Heart left ventricle (tissue), 16 donors: ENCODE measurements around the gene FURIN. TPM values are rescaled to one million over a fixed set of nuclear protein-coding genes. Genes with fewer than 3 reads are reported as not detected.
A peak's percentile ranks its signal among the peaks of the same experiment; 100 is the strongest.
"Not testable (repeated sequence)": the region's sequence is repeated elsewhere in the genome, so short reads cannot be mapped to it uniquely, and the experiment has no call there.

Source experiments
- ATAC-seq, 4 donors: fragments of 200-7000 bp; cut with Tn5 transposase; one replicate each; pipeline ENCODE4 v1.9.1; 2020 to 2022; ENCODE audit warnings: moderate library complexity in 4 of 4, mild to moderate bottlenecking in 3 of 4, moderate number of reproducible peaks in 1 of 4
- DNase-seq, 5 donors: peaks; one replicate each; pipeline ENCODE4 v3.0.0-alpha.2; 2020
- H3K27ac ChIP-seq, 12 donors: fragments of 200-600 bp; sonication (generic) in 4 of 12; one replicate each; pipeline versions ENCODE4 v1.5.0 to v1.8.0; 2016 to 2022; ENCODE audit warnings: mild to moderate bottlenecking in 2 of 12
- H3K27me3 ChIP-seq, 9 donors: fragments of 200-600 bp; sonication (generic) in 2 of 9; one replicate each; pipeline versions ENCODE4 v1.5.1 to v1.8.0; 2016 to 2022; ENCODE audit warnings: mild to moderate bottlenecking in 3 of 9
- H3K36me3 ChIP-seq, 9 donors: fragments of 200-600 bp; sonication (generic) in 2 of 9; one replicate each; pipeline versions ENCODE4 v1.5.0 to v1.8.0; 2018 to 2022; ENCODE audit warnings: mild to moderate bottlenecking in 2 of 9
- H3K4me1 ChIP-seq, 12 donors: fragments of 200-600 bp; sonication (generic) in 4 of 12; one replicate each; pipeline versions ENCODE4 v1.5.0 to v1.8.0; 2016 to 2022; ENCODE audit warnings: mild to moderate bottlenecking in 3 of 12
- H3K4me3 ChIP-seq, 12 donors: fragments of 200-600 bp; sonication (generic) in 4 of 12; one replicate each; pipeline versions ENCODE4 v1.5.0 to v1.8.0; 2017 to 2022; ENCODE audit warnings: mild to moderate bottlenecking in 9 of 12, moderate library complexity in 4 of 12
- H3K9me3 ChIP-seq, 12 donors: fragments of 200-600 bp; sonication (generic) in 4 of 12; one replicate each; pipeline versions ENCODE4 v1.5.0 to v1.8.0; 2016 to 2022; ENCODE audit warnings: mild to moderate bottlenecking in 1 of 12
- CTCF ChIP-seq, 12 donors: fragments of 200-600 bp; sonication (generic) in 4 of 12; IDR thresholded peaks; one replicate each; pipeline versions ENCODE4 v1.5.0 to v1.8.0; 2018 to 2022; ENCODE audit warnings: antibody characterized with exemption in 12 of 12, mild to moderate bottlenecking in 5 of 12
- POLR2A ChIP-seq, 2 donors: fragments of 450-650 bp; IDR thresholded peaks; one replicate each; pipeline ENCODE4 v1.6.1; 2017; ENCODE audit warnings: antibody characterized with exemption in 2 of 2, mild to moderate bottlenecking in 2 of 2, moderate library complexity in 2 of 2
- WGBS, 4 donors: extraction: QIAGEN DNeasy Blood & Tissue Kit in 2 of 4; methylation state at CpG; one replicate each; pipeline versions ENCODE4 v1.1.5 to v1.1.7; 2013 to 2018; 5-methylcytosine and 5-hydroxymethylcytosine counted together
- intact Hi-C, 10 donors: fragments of 100-400 bp; cut with DNase I; formaldehyde crosslinking; loops; one replicate each; pipeline versions ENCODE4 v1.11.1 to v1.14.2; 2022
- polyA plus RNA-seq, 2 donors: library from polyadenylated mRNA; stranded (reverse); fragments of 200-250 nt; gene quantifications; one replicate each; pipeline ENCODE4 v1.2.3, GENCODE V29; 2013
- total RNA-seq, 9 donors: library from RNA; depleted of rRNA in 2 of 9; stranded (reverse); fragments of >200 nt in 2 of 9; fragmentation: NEBNext Ultra II Directional in 3 of 9; extraction: Animal tissue kit (Norgen Biotek cat#: 25700) in 3 of 9; gene quantifications; one replicate each; pipeline versions ENCODE4 v1.1.0 to v1.2.4, GENCODE V29; 2016 to 2023
- donor health status: ischemic (EF 13 %, LVEDD 7.1; RV severe dilation, severe dysfunction).
- donor health status: healthy with polysubstance abuse.
- donor health status: DM: no; HTN: yes; CAD: no.
- donor health status: DM: no; HTN: no; CAD: no.
- donor health status: ischemic (EF 25% LVEDD 6.9; RV normal size, moderate dysfunction).
- donor health status: ischemic (EF 25% LVEDD 5.7; RV mildly dilated, moderate dysfunction).
- donor health status: healthy.
- donor health status: DM: yes; HTN: yes; CAD: no.
- donor health status: ischemic (EF 35%, LVEDD 5.7; RV mildly dilated, moderate dysfunction).
- donor health status: nonischemic (EF 11% LVEDD 7.7; RV severe dilation, severe dysfunction).
- donor health status: DM: yes; HTN: yes; CAD: no.
- donor health status: PGD.
- donor health status: ischemic (EF 29% LVEDD 5.4; RV normal size, mild dysfunction).
- donor health status: nonischemic (EF 23%, LVEDD 6.1; RV moderate dilation, normal function).

The FURIN gene
- total and polyA plus RNA-seq, 11 donors = 37.2 to 174 (median 64.8) TPM

GRCh38 chr15:90918835-90919234 is 50.4 kb downstream of the FURIN start:
- no peaks in the 10 kb centered on the region for H3K9me3 ChIP-seq
- H3K4me3 ChIP-seq = no peak overlapping the region
- intact Hi-C loops = no loop called here
- no peak for DNase-seq
- H3K27me3 ChIP-seq = no peaks in the 10 kb centered on the region
- 49 to 60% (median 51%) methylated on average over 5 to 6 of the region's 6 CpGs for WGBS, 4 donors
- TF ChIP-seq CTCF (IDR thresholded peaks at IDR 0.05) (no peak), POLR2A (IDR thresholded peaks at IDR 0.05) (no peak)
- ATAC-seq = peak; percentile 59 to 63 (median 60)
- H3K4me1 ChIP-seq = peaks cover 0 to 46% (median 10%) of the 10 kb centered on the region in 12 donors
- H3K36me3 ChIP-seq = peaks cover 3 to 88% (median 83%) of the 10 kb centered on the region in 9 donors
- H3K27ac ChIP-seq = peak overlapping the region; percentile 4 to 85 (median 74)

- WGBS, 4 donors = 89 to 95% (median 91%) methylated on average over 4 of the region's 4 CpGs
- DNase-seq (no peak), ATAC-seq (no peak)
- TF ChIP-seq CTCF (IDR thresholded peaks at IDR 0.05) (no peak), POLR2A (IDR thresholded peaks at IDR 0.05) (no peak)
- no peaks in the 10 kb centered on the region for H3K27me3 ChIP-seq
- intact Hi-C loops = no loop called here
- no peaks in the 10 kb centered on the region for H3K9me3 ChIP-seq
- no peak overlapping the region for H3K27ac ChIP-seq
- H3K4me3 ChIP-seq = no peak overlapping the region
- peaks cover 0 to 25% (median 3%) of the 10 kb centered on the region in 12 donors for H3K4me1 ChIP-seq
- H3K36me3 ChIP-seq = peaks cover 3 to 57% (median 54%) of the 10 kb centered on the region in 9 donors
These were observed 53.5 kb downstream of the FURIN start for GRCh38 chr15:90921887-90922286.

GRCh38 chr15:90922712-90923322 is 54.4 kb downstream of the FURIN start:
- 94 to 97% (median 95%) methylated on average over 7 of the region's 7 CpGs for WGBS, 4 donors
- intact Hi-C loops, H3K9me3 ChIP-seq, H3K27ac ChIP-seq, DNase-seq, H3K27me3 ChIP-seq, ATAC-seq, H3K4me3 ChIP-seq: not testable (repeated sequence)
- peaks cover 0 to 16% (median 3%) of the 10 kb centered on the region in 12 donors for H3K4me1 ChIP-seq
- peaks cover 3 to 48% (median 44%) of the 10 kb centered on the region in 9 donors for H3K36me3 ChIP-seq

GRCh38 chr15:90924375-90924774 is 56.0 kb downstream of the FURIN start:
- Histone ChIP-seq H3K27me3 (no peaks in the 10 kb centered on the region), H3K9me3 (no peaks in the 10 kb centered on the region), H3K4me1 (peaks cover 0 to 15% (median 4%) of the 10 kb centered on the region in 12 donors), H3K27ac (no peak overlapping the region), H3K4me3 (no peak overlapping the region), H3K36me3 (peaks cover 3 to 32% (median 29%) of the 10 kb centered on the region in 9 donors)
- TF ChIP-seq POLR2A (IDR thresholded peaks at IDR 0.05) (no peak), CTCF (IDR thresholded peaks at IDR 0.05) (no peak)
- 90 to 94% (median 92%) methylated on average over 5 of the region's 5 CpGs for WGBS, 4 donors
- no peak for DNase-seq
- intact Hi-C loops = no loop called here
- no peak for ATAC-seq

- peaks cover 6 to 33% (median 20%) of the 10 kb centered on the region in 12 donors for H3K4me1 ChIP-seq
- H3K27me3 ChIP-seq, DNase-seq, H3K4me3 ChIP-seq, H3K9me3 ChIP-seq, ATAC-seq, intact Hi-C loops, H3K36me3 ChIP-seq, H3K27ac ChIP-seq: not testable (repeated sequence)
- 88 to 94% (median 91%) methylated on average over 10 of the region's 10 CpGs for WGBS, 4 donors
These were observed 58.4 kb downstream of the FURIN start for GRCh38 chr15:90926766-90927165.

GRCh38 chr15:90928106-90928505 is 59.7 kb downstream of the FURIN start:
- WGBS, 4 donors = 81 to 92% (median 91%) methylated on average over 7 of the region's 7 CpGs
- Histone ChIP-seq H3K27ac (peak overlapping the region in 1 of 12 donors; percentile 60), H3K4me1 (peaks cover 8 to 41% (median 27%) of the 10 kb centered on the region in 12 donors)
- intact Hi-C loops, H3K27me3 ChIP-seq, ATAC-seq, H3K36me3 ChIP-seq, H3K4me3 ChIP-seq, DNase-seq, H3K9me3 ChIP-seq: not testable (repeated sequence)
